A549 treated with CpdA at 1 μM for 4 hours (cell line): ENCODE data around the gene SRSF11. TPM values are rescaled to one million over a fixed set of nuclear protein-coding genes. Genes with fewer than 3 reads are reported as not detected.

ENCODE experiments used
- total RNA-seq: library from RNA; stranded (reverse); fragments of 200-300 nt; extraction: Qiagen RNA extraction; gene quantifications from 5 replicates; pipeline ENCODE4 v1.2.3, GENCODE V29; 2022; ENCODE audit warnings: low read depth

SRSF11 gene, protein sequence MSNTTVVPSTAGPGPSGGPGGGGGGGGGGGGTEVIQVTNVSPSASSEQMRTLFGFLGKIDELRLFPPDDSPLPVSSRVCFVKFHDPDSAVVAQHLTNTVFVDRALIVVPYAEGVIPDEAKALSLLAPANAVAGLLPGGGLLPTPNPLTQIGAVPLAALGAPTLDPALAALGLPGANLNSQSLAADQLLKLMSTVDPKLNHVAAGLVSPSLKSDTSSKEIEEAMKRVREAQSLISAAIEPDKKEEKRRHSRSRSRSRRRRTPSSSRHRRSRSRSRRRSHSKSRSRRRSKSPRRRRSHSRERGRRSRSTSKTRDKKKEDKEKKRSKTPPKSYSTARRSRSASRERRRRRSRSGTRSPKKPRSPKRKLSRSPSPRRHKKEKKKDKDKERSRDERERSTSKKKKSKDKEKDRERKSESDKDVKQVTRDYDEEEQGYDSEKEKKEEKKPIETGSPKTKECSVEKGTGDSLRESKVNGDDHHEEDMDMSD
- 70.7 to 101 TPM (median 85.7 TPM) in 5 replicates for total RNA-seq

DNA sequence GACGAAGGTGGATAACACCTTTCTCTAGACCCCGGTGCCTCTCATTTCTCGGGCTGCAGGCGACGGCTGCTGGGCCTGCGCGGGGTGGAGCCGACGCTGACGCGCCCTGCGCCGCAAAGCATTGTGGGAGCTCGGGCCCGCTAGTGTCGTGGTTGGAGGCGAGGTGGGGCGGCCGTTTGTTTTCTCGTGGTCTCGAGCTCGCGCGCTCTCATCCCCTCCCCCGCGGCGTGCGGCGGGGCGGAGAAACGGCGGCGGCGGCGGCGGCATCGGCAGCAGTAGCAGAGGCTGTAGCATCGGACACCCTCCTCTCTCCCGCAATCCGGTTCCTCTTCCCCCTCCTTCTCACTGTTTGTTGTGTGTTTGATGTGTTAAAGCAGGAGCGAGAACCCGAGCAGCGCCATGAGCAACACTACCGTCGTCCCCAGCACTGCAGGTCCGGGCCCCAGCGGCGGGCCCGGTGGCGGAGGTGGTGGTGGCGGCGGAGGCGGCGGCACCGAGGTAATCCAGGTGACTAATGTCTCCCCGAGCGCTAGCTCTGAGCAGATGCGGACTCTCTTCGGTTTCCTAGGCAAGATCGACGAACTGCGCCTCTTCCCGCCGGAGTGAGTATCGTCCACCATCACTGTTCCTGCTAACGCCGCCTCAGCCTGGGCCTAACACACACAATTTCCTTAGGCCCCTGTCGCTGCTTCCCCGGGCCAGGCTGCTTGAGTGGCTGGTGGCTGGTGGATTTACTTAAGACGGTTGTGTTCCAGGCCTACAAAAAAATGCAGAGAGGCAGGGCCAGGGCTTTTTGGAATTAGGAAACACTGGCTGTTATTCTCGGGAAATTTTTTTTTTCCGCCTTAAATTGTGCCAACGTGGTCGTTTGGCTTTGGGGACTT is at the start of gene SRSF11:
TSS of gene SRSF11 (plus strand) at position 143 of the 884 bp plus-strand sequence. CDS start at position 400, 257 bp downstream.

DNA sequence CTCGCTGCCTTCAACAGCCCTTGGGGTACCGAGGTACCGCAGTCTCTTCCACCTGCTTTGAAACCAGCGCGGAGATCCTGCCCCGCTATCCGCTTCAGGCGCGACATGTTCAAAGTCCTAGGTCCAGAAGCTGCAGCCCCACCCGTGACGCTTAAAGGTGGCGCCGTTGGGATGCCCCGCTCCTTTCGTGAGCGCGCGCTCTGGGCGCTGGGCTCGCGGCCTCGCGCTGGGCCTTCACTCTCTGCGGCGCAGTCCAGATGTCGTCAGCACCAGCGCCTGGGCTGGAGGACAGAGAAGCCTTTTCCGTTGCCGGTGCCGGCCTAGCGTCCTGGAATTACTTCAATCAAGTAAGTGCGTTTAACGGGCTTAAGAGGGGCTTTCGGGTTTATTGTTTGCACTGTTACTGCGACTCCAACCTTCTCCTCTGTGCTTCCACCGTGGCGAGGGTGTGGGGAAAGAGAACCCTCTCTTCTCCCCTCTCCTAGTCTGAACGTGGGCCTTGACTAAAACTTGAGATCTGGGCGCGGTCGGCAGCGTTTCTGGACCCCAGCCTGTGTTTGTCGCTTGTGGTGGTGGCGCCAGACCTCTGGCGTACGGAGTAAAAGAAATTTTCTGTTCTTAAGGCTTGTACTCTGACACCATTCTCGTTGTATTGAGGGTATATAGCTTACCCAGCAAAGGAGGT is 15.6 kb upstream of the SRSF11 start, which contains the start of gene LRRC40:
TSS of gene LRRC40 (minus strand) at position 146 of the 685 bp plus-strand sequence. CDS start at position 107, 39 bp downstream.

Other genes with a start within 250 kb of the SRSF11 start
- 8.4 to 11.9 TPM (median 9.4 TPM) in 5 replicates for gene LRRC40, start 15.8 kb upstream of the SRSF11 start, total RNA-seq
- 7.5 to 10.3 TPM (median 7.7 TPM) in 5 replicates for gene ANKRD13C, start 133.3 kb downstream of the SRSF11 start, total RNA-seq
- 1.3 to 1.9 TPM (median 1.7 TPM) in 5 replicates for gene CTH, start 189.9 kb downstream of the SRSF11 start, total RNA-seq